PFSK-1 (cell line): ENCODE results near the gene LAMTOR1.

Experiments used
- FOXP2 ChIP-seq: optimal IDR thresholded peaks from 2 replicates; pipeline ENCODE3; 2011; ENCODE audit warnings: borderline replicate concordance, control low read depth, inconsistent platforms; ENCODE audit not compliant: insufficient read depth; ENCODE audit errors: extremely low read length, extremely low read depth
- POLR2AphosphoS5 ChIP-seq: IDR thresholded peaks from 2 replicates; pipeline ENCODE4 v1.6.1; 2012; ENCODE audit warnings: low read depth, mild to moderate bottlenecking, control low read depth, low read length, moderate library complexity
- REST ChIP-seq, 2 experiments: IDR thresholded peaks; 2 replicates each; pipeline versions ENCODE4 v1.6.1 to v1.8.0; 2011 to 2012; ENCODE audit warnings: low read depth in 2 of 2, low read length in 2 of 2, control low read depth in 1 of 2, inconsistent platforms in 1 of 2, mild to moderate bottlenecking in 1 of 2, moderate library complexity in 1 of 2; ENCODE audit not compliant: insufficient read depth in 1 of 2
- SIN3A ChIP-seq: IDR thresholded peaks from 2 replicates; pipeline ENCODE4 v1.6.1; 2012; ENCODE audit warnings: mild to moderate bottlenecking, low read length, moderate library complexity, borderline replicate concordance; ENCODE audit not compliant: insufficient read depth
- TAF1 ChIP-seq: IDR thresholded peaks from 2 replicates; pipeline ENCODE4 v1.6.1; 2012; ENCODE audit warnings: low read length, control low read depth, borderline replicate concordance; ENCODE audit not compliant: insufficient read depth

GRCh38 chr11:72111300-72112142, 8.4 kb upstream of the LAMTOR1 start:
- TF ChIP-seq POLR2AphosphoS5: no peak
- TF ChIP-seq REST (IDR thresholded peaks at IDR 0.05; ENCODE audit: insufficient read depth in 1 of 2, low read depth in 2 of 2, low read length in 2 of 2): no peak
- TF ChIP-seq SIN3A: no peak
- TF ChIP-seq TAF1: no peak
- no peak for TF ChIP-seq FOXP2
